HCT116 (cell line): ENCODE data around the gene SHC4. TPM values are rescaled to one million over a fixed set of nuclear protein-coding genes. Genes with fewer than 3 reads are reported as not detected.
"Not testable (repeated sequence)": the region's sequence is repeated elsewhere in the genome, so short reads cannot be mapped to it uniquely, and the experiment has no call there.

Experiments
- ATAC-seq: fragments of 200-7000 bp; cut with Tn5 transposase; 2 replicates; pipeline ENCODE4 v1.9.1; 2020; ENCODE audit warnings: mild to moderate bottlenecking, moderate library complexity
- BruUV-seq: library from RNA; stranded (reverse); fragments of 400-500 nt; replicated peaks from 2 replicates; lab custom pipeline; 2021; lab: Mats Ljungman, UMichigan
- CTCF ChIA-PET: fragments of 300-600 bp; sonication (Branson Sonifier 250); formaldehyde crosslinking; loops from one replicate; lab custom pipeline; 2021; ENCODE audit warnings: antibody characterized with exemption; lab: Charles Lee
- POLR2A ChIA-PET: fragments of 300-600, 350-600 bp; sonication (Branson Sonifier 250); formaldehyde crosslinking; loops from one replicate; lab custom pipeline; 2021; ENCODE audit warnings: antibody characterized with exemption; lab: Charles Lee
- RAD21 ChIA-PET, 2 experiments: fragments of 300-600 bp; sonication (Branson Sonifier 250); formaldehyde crosslinking; loops; one replicate each; lab custom pipeline; 2023; ENCODE audit warnings: low total read pairs in 2 of 2; ENCODE audit not compliant: uncharacterized antibody in 2 of 2, unreplicated experiment in 2 of 2, low non-redundant PET in 1 of 2; lab: Charles Lee
- DNase-seq: peaks from one replicate; pipeline ENCODE4 v3.0.0-alpha.2; 2010; ENCODE audit warnings: low read depth, low spot score
- H2AFZ ChIP-seq: fragments of 200-600 bp; shearing (Covaris generic), sonication (generic); 2 replicates; pipeline ENCODE4 v1.6.1; 2017; ENCODE audit warnings: low read depth, mixed run types, mixed read lengths, antibody characterized with exemption, low read length; ENCODE audit not compliant: poor library complexity, severe bottlenecking
- H3K27ac ChIP-seq: 2 replicates; pipeline ENCODE4 v1.5.1; 2012; ENCODE audit warnings: low read depth, low read length
- H3K27me3 ChIP-seq: fragments of 200-600 bp; sonication (generic); 2 replicates; pipeline ENCODE4 v1.6.1; 2016; ENCODE audit warnings: mixed run types, low read length, mixed read lengths; ENCODE audit not compliant: insufficient read depth
- H3K36me3 ChIP-seq, 2 experiments: fragments of 200-500 bp in 1 of 2; fragments of 200-600 bp in 1 of 2; sonication (Bioruptor generic) in 1 of 2; sonication (generic) in 1 of 2; 2 replicates each; pipeline versions ENCODE4 v1.5.1 to v1.6.1; 2014 to 2016; ENCODE audit warnings: low read length in 2 of 2, inconsistent platforms in 1 of 2, mixed read lengths in 1 of 2, mixed run types in 1 of 2; ENCODE audit not compliant: insufficient read depth in 2 of 2, control insufficient read depth in 1 of 2
- H3K4me1 ChIP-seq, 2 experiments: fragments of 200-600 bp in 1 of 2; sonication (generic) in 1 of 2; 2 replicates each; pipeline versions ENCODE4 v1.5.1 to v1.6.1; 2012 to 2017; ENCODE audit warnings: low read length in 2 of 2, inconsistent platforms in 1 of 2, mild to moderate bottlenecking in 1 of 2, mixed read lengths in 1 of 2, mixed run types in 1 of 2, moderate library complexity in 1 of 2; ENCODE audit not compliant: insufficient read depth in 2 of 2, control insufficient read depth in 1 of 2
- H3K4me2 ChIP-seq: fragments of 200-600 bp; sonication (generic); 2 replicates; pipeline ENCODE4 v1.6.1; 2017; ENCODE audit warnings: mixed run types, low read length, mixed read lengths
- H3K4me3 ChIP-seq, 2 experiments: fragments of 200-600 bp in 1 of 2; sonication (generic) in 1 of 2; replicated peaks in 1 of 2; 2 replicates each; pipeline ENCODE4 v1.5.1; 2011 to 2016; ENCODE audit warnings: low read length in 2 of 2, control low read depth in 1 of 2, low read depth in 1 of 2, mild to moderate bottlenecking in 1 of 2, mixed read lengths in 1 of 2, mixed run types in 1 of 2
- H3K79me2 ChIP-seq: fragments of 200-600 bp; sonication (generic); 2 replicates; pipeline ENCODE4 v1.6.1; 2017; ENCODE audit warnings: mild to moderate bottlenecking, mixed run types, low read length, moderate library complexity, mixed read lengths; ENCODE audit not compliant: insufficient read depth
- H3K9ac ChIP-seq: fragments of 200-600 bp; sonication (generic); 2 replicates; pipeline ENCODE4 v1.6.1; 2016; ENCODE audit warnings: low read length, mixed read lengths
- H3K9me2 ChIP-seq: fragments of 200-600 bp; sonication (generic), shearing (Covaris generic); 2 replicates; pipeline ENCODE4 v1.6.1; 2017; ENCODE audit warnings: mixed run types, mild to moderate bottlenecking, moderate library complexity; ENCODE audit not compliant: insufficient read depth
- H3K9me3 ChIP-seq, 2 experiments: fragments of 200-500 bp in 1 of 2; fragments of 200-600 bp in 1 of 2; sonication (Bioruptor generic) in 1 of 2; sonication (generic) in 1 of 2; 2 replicates each; pipeline ENCODE4 v1.6.1; 2014 to 2017; ENCODE audit warnings: low read length in 2 of 2, mixed read lengths in 2 of 2, inconsistent platforms in 1 of 2, low read depth in 1 of 2, mild to moderate bottlenecking in 1 of 2, mixed run types in 1 of 2, moderate library complexity in 1 of 2; ENCODE audit not compliant: control insufficient read depth in 1 of 2, insufficient read depth in 1 of 2
- H4K20me1 ChIP-seq: fragments of 200-600 bp; sonication (generic), shearing (Covaris generic); 2 replicates; pipeline ENCODE4 v1.6.1; 2017; ENCODE audit warnings: mixed run types, mild to moderate bottlenecking, moderate library complexity; ENCODE audit not compliant: insufficient read depth
- EZH2 ChIP-seq: fragments of 200-600 bp; sonication (generic); IDR thresholded peaks from 2 replicates; pipeline ENCODE4 v1.6.1; 2017; ENCODE audit warnings: antibody characterized with exemption, mixed run types
- SIN3A ChIP-seq: IDR thresholded peaks from 2 replicates; pipeline ENCODE4 v1.6.1; 2012; ENCODE audit warnings: low read depth
- intact Hi-C: fragments of 100-400 bp; cut with micrococcal nuclease; formaldehyde crosslinking; loops from 2 replicates; pipeline ENCODE4 v1.10.0; 2022
- total RNA-seq: library from RNA; stranded (reverse); gene quantifications from one replicate; pipeline ENCODE4 v1.2.1, GENCODE V29; 2021; ENCODE audit not compliant: unreplicated experiment
- TF ChIP-seq, protein P1 (sequence below), 3 experiments: fragments of 200-600 bp in 1 of 3; sonication (generic) in 1 of 3; IDR thresholded peaks in 2 of 3; conservative IDR thresholded peaks in 1 of 3; 2 replicates each; pipeline ENCODE4 v1.5.1; 2012 to 2017; ENCODE audit warnings: low read depth in 2 of 3, low read length in 2 of 3, antibody characterized with exemption in 1 of 3, borderline replicate concordance in 1 of 3, control low read depth in 1 of 3, mild to moderate bottlenecking in 1 of 3, mixed read lengths in 1 of 3, mixed run types in 1 of 3, moderate library complexity in 1 of 3; ENCODE audit not compliant: insufficient read depth in 1 of 3

Gene SHC4
- total RNA-seq, 1 experiment from 2014 or later = 0.44 TPM

DNA sequence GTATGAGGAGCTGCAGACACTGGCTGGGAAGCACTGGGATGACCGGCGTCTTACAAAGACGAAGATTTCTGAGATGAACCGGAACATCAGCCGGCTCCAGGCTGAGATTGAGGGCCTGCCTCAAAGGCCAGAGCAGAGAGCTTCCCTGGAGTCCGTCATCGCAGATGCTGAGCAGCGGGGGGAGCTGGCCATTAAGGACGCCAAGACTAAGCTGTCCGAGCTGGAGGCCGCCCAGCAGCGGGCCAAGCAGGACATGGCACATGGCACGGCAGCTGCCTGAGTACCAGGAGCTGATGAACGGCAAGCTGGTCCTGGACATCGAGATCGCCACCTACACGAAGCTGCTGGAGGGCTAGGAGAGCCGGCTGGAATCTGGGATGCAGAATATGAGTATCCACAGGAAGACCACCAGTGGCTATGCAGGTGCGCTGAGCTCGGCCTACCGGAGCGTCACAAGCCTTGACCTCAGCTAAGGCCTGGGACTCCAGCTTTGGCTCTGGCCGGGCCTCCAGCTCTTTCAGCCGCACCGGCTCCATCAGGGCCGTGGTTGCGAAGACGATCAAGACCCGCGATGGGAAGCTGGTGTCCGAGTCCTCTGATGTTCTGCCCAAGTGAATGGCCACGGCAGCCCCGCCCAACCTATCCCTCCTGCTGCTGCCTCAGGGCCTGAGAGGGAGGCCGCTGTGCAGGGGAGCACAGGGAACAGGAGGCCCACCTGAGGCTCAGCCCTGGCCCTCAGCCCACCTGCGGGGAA, 9.2 kb upstream of the SHC4 start:
- Histone ChIP-seq H2AFZ (no peak overlapping the region), H3K36me3 (no peaks in the 10 kb centered on the region), H4K20me1 (no peaks in the 10 kb centered on the region), H3K4me2 (no peak overlapping the region)
- BruUV-seq = no TSS peak
- TF ChIP-seq EZH2 = no peak
- TF ChIP-seq SIN3A = no peak
- TF ChIP-seq, protein P1, sequence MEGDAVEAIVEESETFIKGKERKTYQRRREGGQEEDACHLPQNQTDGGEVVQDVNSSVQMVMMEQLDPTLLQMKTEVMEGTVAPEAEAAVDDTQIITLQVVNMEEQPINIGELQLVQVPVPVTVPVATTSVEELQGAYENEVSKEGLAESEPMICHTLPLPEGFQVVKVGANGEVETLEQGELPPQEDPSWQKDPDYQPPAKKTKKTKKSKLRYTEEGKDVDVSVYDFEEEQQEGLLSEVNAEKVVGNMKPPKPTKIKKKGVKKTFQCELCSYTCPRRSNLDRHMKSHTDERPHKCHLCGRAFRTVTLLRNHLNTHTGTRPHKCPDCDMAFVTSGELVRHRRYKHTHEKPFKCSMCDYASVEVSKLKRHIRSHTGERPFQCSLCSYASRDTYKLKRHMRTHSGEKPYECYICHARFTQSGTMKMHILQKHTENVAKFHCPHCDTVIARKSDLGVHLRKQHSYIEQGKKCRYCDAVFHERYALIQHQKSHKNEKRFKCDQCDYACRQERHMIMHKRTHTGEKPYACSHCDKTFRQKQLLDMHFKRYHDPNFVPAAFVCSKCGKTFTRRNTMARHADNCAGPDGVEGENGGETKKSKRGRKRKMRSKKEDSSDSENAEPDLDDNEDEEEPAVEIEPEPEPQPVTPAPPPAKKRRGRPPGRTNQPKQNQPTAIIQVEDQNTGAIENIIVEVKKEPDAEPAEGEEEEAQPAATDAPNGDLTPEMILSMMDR (IDR thresholded peaks at IDR 0.05 in 2 of 3, conservative IDR thresholded peaks at IDR 0.05 in 1 of 3; ENCODE audit: borderline replicate concordance in 1 of 3, insufficient read depth in 1 of 3, low read depth in 2 of 3, low read length in 2 of 3) = no peak
- TF ChIP-seq, all 23 proteins: peak for 0
- ChIA-PET RAD21 (no interaction called here), POLR2A (interaction anchor here (1.1 kb wide), 1 partner anchor 9 kb away, joined by 3 read pairs; the partner anchor contains the start of gene SHC4), CTCF (interaction anchor here (0.9 to 7.0 kb wide), 3 partner anchors 7 to 111 kb away, joined by 3 to 68 read pairs (median 35); partner anchors contain the start of gene SHC4)
- H3K27ac ChIP-seq = no peak overlapping the region
- intact Hi-C loops = no loop called here
- H3K9me3 ChIP-seq = no peaks in the 10 kb centered on the region
- no peaks in the 10 kb centered on the region for H3K27me3 ChIP-seq
- H3K4me1 ChIP-seq = peaks cover 5 to 14% of the 10 kb centered on the region in 2 experiments; a peak in 3 of 4 replicates
- H3K79me2 ChIP-seq = no peaks in the 10 kb centered on the region
- no peak for DNase-seq
- no peak overlapping the region for H3K9ac ChIP-seq
- H3K4me3 ChIP-seq = no peak overlapping the region
- no peak for ATAC-seq
- no peaks in the 10 kb centered on the region for H3K9me2 ChIP-seq

DNA sequence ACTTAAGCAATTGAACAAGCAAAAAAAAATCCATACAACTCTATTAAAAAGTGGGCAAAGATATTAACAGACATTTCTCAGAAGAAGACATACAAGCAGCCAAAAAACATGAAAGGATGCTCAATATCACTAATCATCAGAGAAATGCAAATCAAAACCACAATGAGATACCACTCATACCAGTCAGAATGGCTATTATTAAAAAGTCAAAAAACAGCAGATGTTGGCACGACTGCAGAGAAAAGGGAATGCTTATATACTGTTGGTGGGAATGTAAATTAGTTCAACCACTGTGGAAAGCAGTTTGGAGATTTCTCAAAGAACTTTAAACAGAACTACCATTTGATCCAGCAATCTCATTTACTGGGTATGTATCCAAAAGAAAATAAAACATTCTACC, 7.2 kb upstream of the SHC4 start:
- CTCF ChIA-PET, H3K9me2 ChIP-seq, H3K9ac ChIP-seq, H3K27ac ChIP-seq, H3K27me3 ChIP-seq, H4K20me1 ChIP-seq, H2AFZ ChIP-seq, H3K4me2 ChIP-seq, H3K4me3 ChIP-seq, DNase-seq, ATAC-seq, intact Hi-C loops, H3K79me2 ChIP-seq, POLR2A ChIA-PET, BruUV-seq, H3K36me3 ChIP-seq, H3K9me3 ChIP-seq, RAD21 ChIA-PET: not testable (repeated sequence)
- peaks cover 5 to 12% of the 10 kb centered on the region in 2 experiments; a peak in 3 of 4 replicates for H3K4me1 ChIP-seq
